ENCODE data around the gene TMA16.
"Not testable (repeated sequence)": the region's sequence is repeated elsewhere in the genome, so short reads cannot be mapped to it uniquely, and the experiment has no call there.

TMA16 gene

GRCh38 chr4:163494360-163495241 is at the start of gene TMA16:
Gene TMA16 (plus strand): TSS chr4:163494690. CDS start chr4:163494802, 112 bp downstream.
- peak; percentile 78 to 82 for DNase-seq

- DNase-seq: not testable (repeated sequence)
These were observed 47.5 kb upstream of the TMA16 start for GRCh38 chr4:163447023-163447422.

GRCh38 chr4:163447481-163447880 is 47.0 kb upstream of the TMA16 start:
- DNase-seq: no peak

GRCh38 chr4:163448540-163449203 is 45.8 kb upstream of the TMA16 start:
- DNase-seq: no peak

GRCh38 chr4:163462556-163462955 is 31.9 kb upstream of the TMA16 start:
- DNase-seq: no peak

GRCh38 chr4:163467082-163467770 is 27.3 kb upstream of the TMA16 start:
- no peak for DNase-seq

- DNase-seq: no peak
These were observed 24.1 kb upstream of the TMA16 start for GRCh38 chr4:163470391-163470790.

- no peak for DNase-seq
These were observed 21.4 kb upstream of the TMA16 start for GRCh38 chr4:163473130-163473529.

GRCh38 chr4:163473576-163473975 is 20.9 kb upstream of the TMA16 start, which contains the start of gene TKTL2:
Gene TKTL2 (minus strand): TSS chr4:163473754. CDS start chr4:163473734, 20 bp downstream.
- DNase-seq: no peak

GRCh38 chr4:163474027-163474426 is 20.5 kb upstream of the TMA16 start:
- DNase-seq: no peak

GRCh38 chr4:163476761-163477438 is 17.6 kb upstream of the TMA16 start:
- DNase-seq: no peak

GRCh38 chr4:163482190-163482589 is 12.3 kb upstream of the TMA16 start:
- no peak for DNase-seq

- DNase-seq: peak; percentile 44 to 52
These were observed 9.6 kb upstream of the TMA16 start for GRCh38 chr4:163484906-163485305.

- DNase-seq: no peak
These were observed 8.9 kb upstream of the TMA16 start for GRCh38 chr4:163485589-163485988.

- DNase-seq: no peak
These were observed 8.2 kb upstream of the TMA16 start for GRCh38 chr4:163486321-163486720.

GRCh38 chr4:163489929-163490328 is 4.6 kb upstream of the TMA16 start:
- no peak for DNase-seq

- DNase-seq: no peak
These were observed 1.5 kb upstream of the TMA16 start for GRCh38 chr4:163492951-163493504.

- DNase-seq: no peak
These were observed 689 bp upstream of the TMA16 start for GRCh38 chr4:163493643-163494359.

GRCh38 chr4:163495900-163496299 is 1.4 kb downstream of the TMA16 start:
- DNase-seq: no peak

GRCh38 chr4:163500586-163500985 is 6.1 kb downstream of the TMA16 start:
- DNase-seq: no peak

GRCh38 chr4:163505374-163505773 is 10.9 kb downstream of the TMA16 start:
- DNase-seq: no peak

- no peak for DNase-seq
These were observed 20.7 kb downstream of the TMA16 start for GRCh38 chr4:163515198-163515597.
